Measurements from ENCODE around the gene MARK3.

The MARK3 gene

DNA sequence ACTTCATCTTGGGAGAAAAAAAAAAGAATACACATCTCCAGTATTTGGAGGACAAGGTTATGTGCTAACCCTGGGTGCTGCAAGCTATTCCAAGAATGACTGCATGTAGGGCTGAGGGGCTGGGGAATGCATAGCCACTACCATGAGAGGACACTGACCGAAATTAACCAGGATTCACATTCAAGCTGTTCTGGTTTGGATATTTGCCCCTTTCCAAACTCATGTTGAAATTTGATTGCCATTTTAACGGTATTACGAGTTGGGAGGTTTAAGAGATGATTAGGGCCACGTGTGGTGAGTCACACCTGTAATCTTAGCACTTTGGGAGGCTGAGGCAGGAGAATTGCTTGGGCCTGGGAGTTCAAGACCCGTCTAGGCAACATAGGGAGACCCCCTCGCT lies 18.5 kb upstream of the MARK3 start:
- DNase-seq (ENCODE audit: low read depth in 3 of 3) = no peak

DNA sequence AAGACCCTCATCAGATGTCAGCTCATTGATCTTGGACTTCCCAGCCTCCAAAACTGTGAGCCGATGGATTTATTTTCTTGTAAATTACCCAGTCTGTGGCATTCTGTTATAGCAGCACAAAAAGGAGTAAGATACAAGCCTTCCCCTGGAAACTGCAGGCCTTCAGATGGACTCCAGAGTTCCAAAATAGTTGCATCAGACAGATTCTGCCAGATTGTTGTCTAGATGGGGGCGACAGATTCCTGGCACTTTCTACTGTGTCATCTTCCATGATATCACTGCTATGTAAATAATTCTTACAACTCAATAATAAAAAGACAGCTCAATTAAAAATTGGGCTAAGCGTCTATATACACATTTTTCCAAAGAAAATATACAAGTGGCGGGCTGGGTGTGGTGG lies 17.2 kb upstream of the MARK3 start:
- no peak for DNase-seq (ENCODE audit: low read depth in 3 of 3)

DNA sequence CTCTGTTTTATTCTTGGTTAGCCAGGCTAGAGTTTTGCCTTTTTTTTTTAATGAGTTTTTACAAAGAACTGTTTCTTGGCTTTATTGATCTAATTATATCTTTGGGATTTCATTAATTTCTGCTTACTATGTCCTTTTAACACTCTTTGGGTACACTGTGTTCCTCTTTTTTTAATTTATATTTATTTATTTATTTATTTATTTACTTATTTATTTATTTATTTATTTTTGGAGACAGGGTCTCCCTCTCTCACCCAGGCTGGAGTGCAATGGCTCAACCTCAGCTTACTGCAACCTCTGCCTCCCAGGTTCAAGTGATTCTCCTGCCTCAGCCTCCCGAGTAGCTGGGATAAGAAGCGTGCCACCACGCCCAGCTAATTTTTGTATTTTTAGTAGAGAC lies 15.1 kb upstream of the MARK3 start:
- no peak for DNase-seq (ENCODE audit: low read depth in 3 of 3)

DNA sequence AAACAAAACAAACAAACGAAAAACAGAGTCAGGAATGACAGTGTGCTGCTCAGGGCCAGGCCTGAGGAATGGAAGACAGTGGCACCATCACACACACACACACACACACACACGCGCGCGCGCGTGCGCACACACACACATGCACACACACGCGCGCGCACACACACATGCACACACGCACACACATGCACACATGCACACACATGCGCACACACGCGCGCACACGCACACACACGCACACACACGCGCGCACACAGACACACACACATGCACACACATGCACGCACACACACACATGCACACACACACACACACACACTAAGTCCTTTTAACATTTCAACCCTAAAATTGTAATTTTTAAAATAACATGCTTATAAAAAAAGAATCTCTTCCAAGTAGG lies 13.2 kb upstream of the MARK3 start:
- DNase-seq (ENCODE audit: low read depth in 3 of 3) = no peak

DNA sequence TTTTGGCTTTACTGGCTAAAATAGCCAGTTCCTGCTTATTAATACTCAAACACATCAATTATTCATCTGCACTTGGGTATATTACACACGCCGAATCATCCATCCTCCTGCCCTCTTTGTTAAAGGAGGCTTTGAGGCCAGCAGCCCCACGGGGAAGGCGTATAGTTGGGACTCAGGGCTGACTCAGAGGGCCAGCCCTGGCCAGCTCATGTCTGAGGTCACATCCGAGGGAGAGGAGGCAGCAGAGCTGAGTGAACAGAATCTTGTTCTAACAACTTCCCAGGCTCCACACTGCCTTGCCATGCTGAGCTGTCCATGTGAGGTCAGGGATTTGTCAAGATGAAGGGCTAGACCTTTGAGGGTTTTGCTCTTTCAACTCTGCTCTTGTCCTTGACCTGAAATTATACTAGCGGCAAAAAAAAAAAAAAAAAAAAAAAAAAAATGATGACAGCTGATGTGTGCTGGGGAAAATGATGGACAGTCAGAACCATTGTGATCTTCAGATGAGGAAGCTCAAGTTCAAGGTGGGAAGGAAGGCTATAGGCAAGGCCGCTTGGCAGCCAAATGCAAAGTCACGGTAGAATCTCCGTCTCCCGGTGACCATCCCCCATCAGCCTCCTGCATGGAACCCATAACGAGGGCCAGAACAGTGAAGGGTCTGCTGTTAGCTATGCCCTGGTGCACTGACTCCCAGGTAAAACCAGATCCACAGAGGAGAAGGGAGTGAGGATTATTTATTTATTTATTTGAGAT lies 12.5 kb upstream of the MARK3 start:
- no peak for DNase-seq (ENCODE audit: low read depth in 3 of 3)

DNA sequence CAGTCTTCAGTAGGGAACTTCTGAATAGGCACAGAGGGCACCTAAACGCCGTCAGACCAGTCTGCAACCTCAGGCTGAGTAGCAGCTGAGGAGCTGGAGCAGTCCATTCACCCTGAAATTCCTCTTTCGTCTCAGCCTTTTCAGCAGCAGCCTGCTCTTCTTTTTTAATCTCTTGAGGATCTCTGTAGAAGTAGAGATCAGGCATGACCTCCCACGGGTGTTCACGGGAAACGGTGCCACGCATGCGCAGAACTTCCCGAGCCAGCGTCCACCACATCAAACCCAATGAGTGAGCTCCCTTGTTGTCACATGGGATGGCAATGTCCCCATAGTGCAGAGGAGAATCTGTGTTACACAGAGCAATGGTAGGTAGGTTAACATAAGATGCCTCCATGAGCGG lies 11.1 kb upstream of the MARK3 start:
- DNase-seq (ENCODE audit: low read depth in 3 of 3) = no peak

DNA sequence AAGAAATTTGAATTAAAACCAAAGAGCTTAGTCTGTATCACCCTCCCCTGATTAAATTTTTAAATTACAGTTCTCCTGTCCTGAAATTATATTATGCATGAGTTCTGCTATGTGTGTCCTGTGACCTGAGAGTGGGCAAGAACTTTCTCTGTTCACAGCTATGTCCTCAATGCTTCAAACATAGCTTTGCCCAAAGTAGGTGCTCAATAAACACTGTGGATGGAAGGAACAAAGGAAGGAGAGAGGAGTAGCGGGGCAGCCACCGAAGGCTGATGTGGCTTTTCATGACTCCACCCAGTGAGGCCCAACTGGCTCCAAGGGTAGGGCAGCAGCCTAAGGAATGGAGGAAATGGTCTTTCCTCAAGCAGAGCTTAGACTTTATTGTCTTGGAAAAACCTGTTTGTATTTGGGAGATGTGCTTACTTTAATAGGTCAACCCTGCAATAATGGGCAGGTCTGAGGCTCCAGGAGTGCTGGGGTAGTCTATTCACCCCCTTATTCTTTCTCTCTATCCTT lies 7.6 kb upstream of the MARK3 start:
- DNase-seq (ENCODE audit: low read depth in 3 of 3) = no peak

DNA sequence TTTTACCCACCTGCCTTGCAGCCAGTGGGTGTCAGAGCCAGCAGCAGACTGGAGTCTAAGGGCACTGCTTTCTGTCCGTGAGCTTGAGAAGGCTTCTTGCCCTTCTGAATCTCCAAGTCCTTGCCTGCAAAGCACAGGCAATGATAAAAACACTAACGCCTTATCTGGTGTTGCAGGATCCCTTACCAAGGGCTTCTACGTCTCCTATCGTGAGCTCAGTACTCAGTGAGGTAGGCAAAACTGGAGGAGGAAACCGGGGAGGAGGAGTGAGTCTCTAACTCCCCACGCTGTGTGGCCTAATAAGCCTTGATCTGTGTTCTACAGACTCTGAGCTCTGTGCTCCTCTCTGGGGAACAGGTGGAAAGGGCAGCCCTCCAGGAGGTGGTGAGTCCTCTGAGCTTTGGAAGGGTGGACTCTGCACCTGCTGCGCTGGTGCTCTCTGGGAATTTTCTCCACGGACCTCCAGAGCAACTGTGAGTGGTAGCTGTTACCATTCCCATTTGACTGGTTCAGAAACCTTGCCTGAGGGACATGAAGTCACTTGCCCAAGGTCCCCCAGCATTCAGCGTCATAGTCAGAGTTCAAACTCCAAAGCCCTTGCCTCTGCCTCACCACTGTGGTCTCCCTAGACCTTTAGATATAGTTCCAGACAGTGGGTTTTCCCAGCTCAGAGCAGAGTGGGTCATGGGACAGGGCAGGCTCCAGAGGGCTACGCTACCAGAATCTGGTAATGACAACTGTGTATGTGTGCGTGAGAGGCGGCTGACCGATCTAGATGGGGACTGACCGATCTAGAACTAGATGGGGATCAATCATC lies 7.0 kb upstream of the MARK3 start:
- DNase-seq (ENCODE audit: low read depth in 3 of 3) = no peak

DNA sequence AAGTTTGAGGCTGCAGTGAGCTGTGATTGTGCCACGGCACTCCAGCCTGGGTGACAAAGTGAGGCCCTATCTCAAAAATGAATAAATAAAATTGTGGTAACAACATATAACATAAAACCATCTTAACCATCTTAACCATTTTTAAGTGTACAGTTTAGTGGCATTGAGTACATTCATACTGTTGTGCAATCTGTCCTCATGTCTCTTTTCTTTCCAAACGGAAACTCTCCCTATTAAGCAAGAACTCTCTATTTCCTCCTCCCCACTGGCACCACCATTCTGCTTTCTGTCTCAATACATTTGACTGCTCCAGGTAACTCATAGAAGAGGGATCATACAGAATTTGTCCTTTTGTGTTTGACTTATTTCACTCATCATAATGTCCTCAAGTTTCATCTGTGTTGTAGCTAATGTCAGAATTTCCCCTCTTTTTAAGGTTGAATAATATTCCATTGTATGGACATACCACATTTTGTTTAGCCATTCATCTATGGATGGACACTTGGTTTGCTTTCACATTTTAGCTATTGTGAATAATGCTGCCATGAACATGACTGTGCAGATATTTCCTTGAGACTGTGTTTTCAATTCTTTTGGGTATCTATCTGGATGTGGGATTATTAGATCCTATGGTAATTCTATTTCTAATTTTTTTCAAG lies 4.4 kb upstream of the MARK3 start:
- no peak for DNase-seq (ENCODE audit: low read depth in 3 of 3)

DNA sequence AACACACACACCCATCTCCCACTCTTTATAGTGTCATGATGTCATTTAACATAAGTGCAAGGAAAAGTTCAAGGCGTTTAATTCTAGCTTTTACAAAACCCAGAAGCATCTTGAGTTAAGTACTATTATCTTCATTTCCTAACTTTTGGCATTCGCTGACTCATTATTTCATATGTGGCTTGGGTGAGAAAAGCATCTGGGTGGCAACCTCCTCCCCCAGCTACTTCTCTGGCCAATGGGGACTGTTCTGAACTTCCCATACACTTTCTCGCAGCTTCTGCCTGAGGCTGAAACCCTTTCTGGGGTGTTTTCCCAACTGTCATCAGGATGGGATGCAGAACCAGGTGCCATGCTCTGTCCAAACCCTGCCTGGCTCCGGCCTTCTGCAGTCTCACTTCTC lies 2.8 kb upstream of the MARK3 start:
- DNase-seq (ENCODE audit: low read depth in 3 of 3) = no peak

DNA sequence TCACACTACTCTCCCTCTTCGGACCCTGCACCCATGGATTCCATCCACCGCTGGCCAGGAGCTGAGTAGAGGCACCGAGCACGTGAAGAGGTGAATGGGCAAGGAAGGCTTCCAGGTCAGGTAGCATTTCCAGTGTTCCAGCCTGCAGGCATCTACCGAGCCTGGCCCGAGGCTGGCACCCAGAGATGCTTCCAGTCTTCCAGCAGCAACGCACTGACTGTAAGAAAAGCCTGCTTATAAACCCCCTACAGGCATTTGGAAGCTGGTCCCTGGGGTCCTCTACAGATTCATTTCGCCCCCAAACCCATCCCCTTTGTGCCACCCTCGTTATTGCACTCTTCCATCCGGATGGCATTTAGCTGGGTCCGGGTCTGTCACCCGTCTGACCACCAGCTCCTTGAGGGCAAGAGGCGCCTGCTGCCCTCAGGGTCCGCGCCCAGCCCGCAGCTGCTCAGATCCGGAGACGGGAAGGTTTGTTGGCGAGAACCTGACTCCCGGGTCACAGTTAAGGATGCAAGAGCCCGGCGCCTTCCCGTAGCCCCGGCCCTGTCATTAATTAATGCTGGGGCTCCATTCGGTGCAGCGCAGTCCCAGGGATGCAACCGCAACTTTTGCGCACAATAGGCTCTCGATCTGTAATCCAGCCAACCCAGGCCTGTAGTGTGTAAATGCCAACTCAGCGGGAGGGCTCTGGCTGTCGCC lies 614 bp upstream of the MARK3 start:
- no peak for DNase-seq (ENCODE audit: low read depth in 3 of 3)

DNA sequence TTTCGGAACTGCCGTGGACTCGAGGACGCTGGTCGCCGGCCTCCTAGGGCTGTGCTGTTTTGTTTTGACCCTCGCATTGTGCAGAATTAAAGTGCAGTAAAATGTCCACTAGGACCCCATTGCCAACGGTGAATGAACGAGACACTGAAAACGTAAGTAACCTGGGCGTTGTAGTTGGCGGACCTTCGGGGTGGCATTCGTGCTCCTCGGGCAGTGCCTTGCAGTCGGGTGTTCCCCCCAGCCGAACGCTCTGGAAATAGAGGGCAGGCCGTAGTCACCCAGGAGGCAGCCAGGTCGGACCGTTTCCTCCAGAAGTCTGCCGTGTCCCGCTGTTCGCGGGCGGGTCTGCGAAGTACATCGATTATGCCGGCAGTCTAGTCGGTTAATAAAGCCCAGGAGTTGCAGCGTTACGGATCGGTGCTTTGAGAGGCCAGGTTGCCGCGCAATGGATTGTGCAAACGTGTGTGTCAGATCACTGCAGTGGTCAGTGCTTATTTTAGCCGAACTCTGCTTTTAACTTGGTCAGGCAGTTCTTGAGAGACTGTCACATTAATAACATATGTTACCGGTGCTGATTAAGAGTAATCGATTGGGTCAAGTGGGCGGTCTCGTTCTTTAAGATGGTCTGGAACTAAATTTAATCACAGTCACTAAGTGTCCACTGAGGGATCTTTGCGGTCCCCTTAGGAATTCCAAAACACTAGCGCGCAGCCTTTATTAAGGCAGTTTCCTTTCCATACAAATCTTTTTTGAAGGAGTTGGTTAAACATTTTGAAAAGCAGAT lies 906 bp downstream of the MARK3 start:
- peak in 1 of 3 experiments; percentile 12 for DNase-seq (ENCODE audit: low read depth in 3 of 3)

DNA sequence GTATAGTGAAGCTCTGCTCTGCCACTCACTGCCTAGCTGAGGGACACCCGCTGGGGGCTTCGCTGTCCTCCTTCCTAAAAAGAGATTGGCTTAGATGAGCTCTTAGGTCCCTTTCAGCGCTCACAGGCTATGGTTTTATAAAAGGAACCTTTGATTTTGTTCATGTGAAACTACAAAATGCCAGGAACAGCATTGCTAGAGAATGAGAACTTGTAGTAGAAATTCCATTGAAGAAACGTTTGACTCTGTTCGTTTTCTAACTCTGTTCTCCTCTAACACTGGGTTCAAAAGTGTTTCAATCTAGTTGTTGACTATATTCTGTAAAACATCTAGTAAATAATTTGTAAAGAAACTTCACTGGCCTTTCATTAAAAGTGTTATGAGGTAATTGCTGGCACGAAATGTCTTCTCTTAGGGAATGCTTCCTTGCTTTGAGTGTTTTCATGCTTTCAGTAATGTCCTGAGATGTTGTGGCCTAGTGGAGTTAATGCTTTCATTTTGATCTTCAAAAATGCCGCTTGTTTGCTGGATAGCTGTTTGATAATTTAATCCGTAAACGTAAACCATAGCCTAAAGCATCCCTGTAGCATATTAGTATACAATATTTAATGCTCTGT lies 1.6 kb downstream of the MARK3 start:
- DNase-seq (ENCODE audit: low read depth in 3 of 3) = no peak

DNA sequence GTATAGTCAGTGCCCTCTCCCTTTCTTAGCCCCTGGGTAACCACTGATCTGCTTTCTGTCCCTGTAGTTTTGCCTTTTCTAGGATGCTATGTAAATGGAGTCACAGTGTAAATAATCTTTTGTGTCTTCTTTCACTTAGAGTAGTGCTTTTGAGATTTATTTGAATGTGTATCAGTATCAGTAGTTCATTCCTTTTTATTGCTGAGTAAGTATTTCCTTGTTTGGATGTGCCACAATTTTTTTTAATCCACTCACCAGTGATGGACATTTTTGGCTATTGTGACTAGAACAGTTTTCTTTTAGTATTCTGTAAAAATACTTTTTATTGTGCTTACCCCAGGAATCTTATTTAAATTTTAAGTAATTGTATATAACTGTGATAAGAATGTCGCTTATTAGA lies 3.4 kb downstream of the MARK3 start:
- no peak for DNase-seq (ENCODE audit: low read depth in 3 of 3)

DNA sequence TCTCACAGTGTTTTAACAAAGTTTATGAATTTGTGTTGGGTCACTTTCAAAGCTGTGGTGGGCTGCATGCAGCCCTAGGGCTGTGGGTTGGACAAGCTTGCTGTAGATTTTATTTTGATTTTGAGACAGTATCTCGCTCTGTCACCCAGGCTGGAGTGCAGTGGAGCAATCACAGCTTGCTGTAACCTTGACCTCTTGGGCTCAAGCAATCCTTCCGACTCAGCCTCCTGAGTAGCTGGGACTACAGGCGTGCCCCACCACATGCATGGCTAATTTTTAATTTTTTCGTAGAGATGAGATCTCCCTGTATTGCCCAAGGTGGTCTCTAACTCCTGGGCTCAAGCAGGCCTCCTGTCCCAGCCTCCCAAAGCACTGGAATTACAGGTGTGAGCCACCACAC lies 5.4 kb downstream of the MARK3 start:
- no peak for DNase-seq (ENCODE audit: low read depth in 3 of 3)

DNA sequence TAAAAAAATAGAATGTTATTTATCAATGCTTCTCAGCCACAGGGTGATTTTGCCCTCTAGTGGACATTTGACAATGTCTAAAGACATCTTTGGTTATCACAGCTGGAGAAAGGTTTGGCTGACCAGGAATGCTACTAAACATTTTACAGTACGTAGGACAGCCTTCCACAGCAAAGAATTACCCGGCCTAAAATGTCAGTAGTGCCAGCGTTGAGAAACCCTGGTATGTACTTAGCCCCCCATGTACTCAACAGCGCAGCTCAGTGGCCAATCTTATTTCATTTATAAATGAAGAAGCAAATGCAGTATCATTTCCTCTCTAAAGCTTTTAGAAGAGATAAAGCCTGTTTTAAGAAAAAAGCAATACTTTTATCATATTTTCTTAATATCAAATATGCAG lies 5.8 kb downstream of the MARK3 start:
- no peak for DNase-seq (ENCODE audit: low read depth in 3 of 3)

DNA sequence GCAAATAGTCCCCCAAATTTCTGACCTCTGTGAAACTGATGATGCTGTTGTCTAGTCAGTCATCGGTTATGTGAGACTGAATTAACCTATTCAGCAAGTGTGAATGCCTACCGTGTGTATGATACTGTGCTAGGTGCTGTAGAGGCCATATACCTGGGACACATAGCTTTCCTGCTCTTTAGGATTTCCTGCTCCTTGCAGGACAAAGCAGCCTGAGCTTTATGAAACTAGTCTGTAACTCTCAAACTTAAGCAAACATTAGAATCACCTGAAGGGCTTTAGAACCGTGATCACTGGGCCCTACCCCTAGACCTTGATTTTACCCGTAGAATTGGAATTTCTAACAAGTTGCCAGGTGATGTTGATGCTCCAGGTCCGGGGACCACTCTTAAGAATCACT lies 6.9 kb downstream of the MARK3 start:
- no peak for DNase-seq (ENCODE audit: low read depth in 3 of 3)

DNA sequence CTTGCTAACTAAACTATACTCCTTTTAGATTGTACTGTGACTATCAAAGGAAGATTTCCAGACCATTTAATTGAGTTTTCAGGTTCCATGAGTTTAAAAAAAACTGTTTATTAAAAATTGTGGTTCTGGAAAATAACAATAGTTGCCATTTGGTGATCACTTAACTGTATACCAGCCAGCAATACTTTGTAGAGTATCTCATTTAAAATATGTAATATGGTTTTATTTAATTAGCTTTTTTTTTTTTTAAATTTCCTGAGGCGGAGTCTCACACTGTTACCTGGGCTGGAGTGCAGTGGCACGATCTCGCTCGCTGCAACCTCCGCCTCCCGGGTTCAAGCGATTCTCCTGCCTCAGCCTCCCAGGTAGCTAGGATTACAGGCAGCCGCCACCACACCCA lies 7.4 kb downstream of the MARK3 start:
- no peak for DNase-seq (ENCODE audit: low read depth in 3 of 3)

DNA sequence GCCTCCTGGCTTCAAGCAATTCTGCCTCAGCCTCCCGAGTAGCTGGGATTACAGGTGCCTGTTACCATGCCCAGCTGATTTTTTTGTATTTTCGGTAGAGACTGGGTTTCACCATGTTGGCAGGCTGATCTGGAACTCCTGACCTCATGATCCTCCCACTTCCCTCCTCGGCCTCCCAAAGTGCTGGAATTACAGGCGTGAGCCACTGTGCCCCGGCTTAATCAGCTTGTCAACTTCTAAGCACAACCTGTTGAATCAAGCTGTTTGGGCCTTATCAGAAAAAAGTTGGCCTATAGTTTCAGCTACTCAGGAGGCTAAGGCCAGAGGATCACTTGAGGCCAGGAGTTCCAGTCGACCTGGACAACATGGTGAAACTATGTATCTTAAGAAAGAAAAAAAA lies 7.9 kb downstream of the MARK3 start:
- no peak for DNase-seq (ENCODE audit: low read depth in 3 of 3)

DNA sequence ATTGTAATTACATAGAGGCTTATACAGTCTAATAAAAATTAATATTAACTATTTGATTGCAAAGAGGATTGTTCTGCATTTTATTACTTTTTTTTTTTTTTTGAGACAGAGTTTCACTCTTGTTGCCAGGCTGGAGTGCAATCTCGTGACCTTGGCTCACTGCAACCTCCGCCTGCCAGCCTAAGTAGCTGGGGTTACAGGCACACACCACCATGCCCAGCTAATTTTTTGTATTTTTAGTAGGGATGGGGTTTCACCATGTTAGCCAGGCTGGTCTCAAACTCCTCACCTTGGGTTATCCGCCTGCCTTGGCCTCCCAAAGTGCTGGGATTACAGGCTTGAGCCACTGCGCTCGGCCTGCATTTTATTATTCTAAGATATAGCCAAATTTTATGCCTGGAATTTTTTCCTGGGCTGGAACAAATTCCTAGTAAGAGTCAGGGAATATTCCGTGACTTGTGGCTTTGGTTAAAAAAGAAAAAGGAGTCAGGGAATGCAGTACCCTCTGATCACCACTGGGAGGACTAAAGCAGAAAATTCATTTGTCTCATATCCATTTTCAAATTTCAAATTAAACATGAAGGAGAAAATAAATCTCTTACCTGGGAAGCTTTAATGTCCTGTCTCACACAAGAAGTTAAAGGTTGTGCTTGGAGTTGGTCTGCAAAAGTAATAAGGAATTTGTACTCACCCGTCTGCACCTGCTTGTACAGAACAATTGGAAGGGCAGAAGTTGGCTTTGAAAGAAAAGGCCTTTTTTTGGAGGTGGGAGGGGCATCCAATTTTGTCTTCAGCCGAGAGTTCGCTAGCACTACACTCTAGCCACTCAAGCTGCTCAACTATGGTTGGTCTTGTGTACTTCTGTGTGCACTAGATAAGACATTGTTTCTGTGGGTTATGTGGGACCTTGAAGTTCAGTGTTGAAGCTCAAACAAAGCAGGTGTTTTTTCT lies 8.7 kb downstream of the MARK3 start:
- DNase-seq (ENCODE audit: low read depth in 3 of 3) = no peak
